DND-41 (cell line): ENCODE results near the gene GRAMD1A.

ENCODE experiments used
- ATAC-seq: fragments of 200-7000 bp; cut with Tn5 transposase; 3 replicates; pipeline ENCODE4 v1.9.1; 2021; ENCODE audit warnings: low read depth; ENCODE audit not compliant: insufficient read depth
- DNase-seq: peaks from one replicate; pipeline ENCODE4 v3.0.0-alpha.2; 2020
- H2AFZ ChIP-seq: 2 replicates; pipeline ENCODE4 v1.6.0; 2012; ENCODE audit warnings: low read depth, low read length
- H3K27ac ChIP-seq: 2 replicates; pipeline ENCODE4 v1.5.1; 2012; ENCODE audit warnings: low read length, inconsistent platforms
- H3K27me3 ChIP-seq: fragments of 200-600 bp; sonication (generic); 2 replicates; pipeline ENCODE4 v1.6.0; 2012; ENCODE audit warnings: low read length, mild to moderate bottlenecking, inconsistent platforms; ENCODE audit not compliant: insufficient read depth, poor library complexity
- H3K36me3 ChIP-seq: 2 replicates; pipeline ENCODE4 v1.5.1; 2012; ENCODE audit warnings: low read length, inconsistent platforms; ENCODE audit not compliant: insufficient read depth
- H3K4me1 ChIP-seq: 2 replicates; pipeline ENCODE4 v1.5.1; 2012; ENCODE audit warnings: mild to moderate bottlenecking, low read length; ENCODE audit not compliant: insufficient read depth
- H3K4me2 ChIP-seq: 2 replicates; pipeline ENCODE4 v1.6.0; 2012; ENCODE audit warnings: mild to moderate bottlenecking, moderate library complexity, low read length, inconsistent platforms; ENCODE audit not compliant: insufficient read depth
- H3K4me3 ChIP-seq, 2 experiments: fragments of 200-600 bp in 1 of 2; shearing (Covaris generic) in 1 of 2; 2 replicates each; pipeline ENCODE4 v1.5.1; 2012 to 2016; ENCODE audit warnings: inconsistent platforms in 2 of 2, low read length in 2 of 2, mild to moderate bottlenecking in 2 of 2, low read depth in 1 of 2, moderate library complexity in 1 of 2
- H3K79me2 ChIP-seq: 2 replicates; pipeline ENCODE4 v1.6.0; 2012; ENCODE audit warnings: low read length, inconsistent platforms; ENCODE audit not compliant: insufficient read depth
- H3K9ac ChIP-seq: 2 replicates; pipeline ENCODE4 v1.6.0; 2012; ENCODE audit warnings: low read depth, mild to moderate bottlenecking, inconsistent platforms, low read length, moderate library complexity
- H3K9me3 ChIP-seq: 2 replicates; pipeline ENCODE4 v1.5.1; 2012; ENCODE audit warnings: low read length, moderate library complexity, mild to moderate bottlenecking, inconsistent platforms; ENCODE audit not compliant: insufficient read depth, severe bottlenecking
- H4K20me1 ChIP-seq: 2 replicates; pipeline ENCODE4 v1.6.0; 2012; ENCODE audit warnings: low read length; ENCODE audit not compliant: insufficient read depth
- EZH2 ChIP-seq: IDR thresholded peaks from 3 replicates; pipeline ENCODE4 v1.6.1; 2012; ENCODE audit warnings: borderline replicate concordance, low read depth, mild to moderate bottlenecking, moderate library complexity, low read length, inconsistent platforms; ENCODE audit not compliant: severe bottlenecking
- TF ChIP-seq, protein P1 (sequence below): IDR thresholded peaks from 2 replicates; pipeline ENCODE4 v1.5.1; 2012; ENCODE audit warnings: borderline replicate concordance, low read length, moderate library complexity, mild to moderate bottlenecking; ENCODE audit not compliant: poor library complexity, severe bottlenecking; ENCODE audit errors: extremely low read depth

The GRAMD1A gene

DNA sequence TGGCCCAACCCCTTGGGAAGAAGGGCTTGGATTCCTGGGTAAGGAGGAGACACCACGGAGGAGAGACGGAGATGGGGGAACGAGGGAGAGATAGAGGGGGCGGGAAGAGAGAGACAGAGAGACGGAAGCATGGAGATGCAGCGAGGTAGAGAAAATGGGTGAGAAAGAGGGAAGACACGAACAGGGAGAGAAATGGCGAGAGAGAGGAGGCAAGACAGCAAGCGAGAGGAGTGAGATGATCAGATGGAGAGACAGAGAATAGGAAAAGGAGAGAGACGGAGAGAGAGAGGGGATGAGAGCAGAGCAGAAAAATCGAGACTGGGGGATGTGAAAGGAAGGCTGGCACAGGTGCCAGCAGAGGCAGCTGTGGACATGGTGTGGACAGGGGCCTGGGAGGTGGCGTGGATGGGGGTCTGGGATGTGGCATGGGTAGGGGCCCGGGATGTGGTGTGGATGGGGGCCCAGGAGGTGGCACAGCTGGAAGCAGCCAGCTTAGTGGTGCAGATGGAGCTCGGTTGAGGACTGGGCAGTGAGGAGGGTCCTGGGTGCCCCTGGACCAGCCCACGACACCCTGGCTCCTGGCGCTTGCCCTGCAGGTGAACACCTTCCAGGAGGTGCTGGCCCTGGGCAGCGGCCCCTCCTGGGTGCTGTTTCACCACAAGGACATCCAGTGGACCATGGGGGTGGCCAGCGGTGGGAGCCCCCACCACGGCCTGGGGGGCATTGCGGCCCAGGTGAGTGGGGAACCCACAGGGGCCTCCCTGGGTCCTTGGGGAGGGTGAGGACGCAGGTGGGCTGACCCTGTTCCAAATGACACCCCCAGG, 75.3 kb downstream of the GRAMD1A start:
- no peaks in the 10 kb centered on the region for H4K20me1 ChIP-seq
- ATAC-seq, result no peak

DNA sequence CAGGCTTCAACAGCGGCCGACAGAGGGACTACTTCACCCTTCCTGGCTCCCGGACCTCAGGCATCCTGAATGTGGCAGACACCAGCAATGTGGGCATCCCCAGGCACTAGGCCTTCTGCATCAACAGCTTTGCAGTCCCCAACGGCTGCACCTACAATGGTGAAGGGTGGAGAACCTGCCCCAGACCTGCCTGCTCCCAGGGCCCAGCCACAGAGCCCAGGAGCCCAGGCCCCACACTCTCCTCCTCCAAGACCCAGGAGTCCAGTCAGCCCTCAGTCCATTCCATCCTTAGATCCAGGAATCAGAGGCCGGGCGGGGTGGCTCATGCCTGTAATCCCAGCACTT, 75.9 kb downstream of the GRAMD1A start:
- Histone ChIP-seq H3K9me3 (no peaks in the 10 kb centered on the region), H3K27me3 (no peaks in the 10 kb centered on the region), H3K9ac (no peak overlapping the region), H3K4me2 (no peak overlapping the region), H3K36me3 (no peaks in the 10 kb centered on the region), H4K20me1 (no peaks in the 10 kb centered on the region), H3K4me1 (no peaks in the 10 kb centered on the region), H3K79me2 (no peaks in the 10 kb centered on the region), H3K4me3 (no peak overlapping the region), H2AFZ (no peak overlapping the region), H3K27ac (no peak overlapping the region)
- no peak for ATAC-seq
- TF ChIP-seq, protein P1, sequence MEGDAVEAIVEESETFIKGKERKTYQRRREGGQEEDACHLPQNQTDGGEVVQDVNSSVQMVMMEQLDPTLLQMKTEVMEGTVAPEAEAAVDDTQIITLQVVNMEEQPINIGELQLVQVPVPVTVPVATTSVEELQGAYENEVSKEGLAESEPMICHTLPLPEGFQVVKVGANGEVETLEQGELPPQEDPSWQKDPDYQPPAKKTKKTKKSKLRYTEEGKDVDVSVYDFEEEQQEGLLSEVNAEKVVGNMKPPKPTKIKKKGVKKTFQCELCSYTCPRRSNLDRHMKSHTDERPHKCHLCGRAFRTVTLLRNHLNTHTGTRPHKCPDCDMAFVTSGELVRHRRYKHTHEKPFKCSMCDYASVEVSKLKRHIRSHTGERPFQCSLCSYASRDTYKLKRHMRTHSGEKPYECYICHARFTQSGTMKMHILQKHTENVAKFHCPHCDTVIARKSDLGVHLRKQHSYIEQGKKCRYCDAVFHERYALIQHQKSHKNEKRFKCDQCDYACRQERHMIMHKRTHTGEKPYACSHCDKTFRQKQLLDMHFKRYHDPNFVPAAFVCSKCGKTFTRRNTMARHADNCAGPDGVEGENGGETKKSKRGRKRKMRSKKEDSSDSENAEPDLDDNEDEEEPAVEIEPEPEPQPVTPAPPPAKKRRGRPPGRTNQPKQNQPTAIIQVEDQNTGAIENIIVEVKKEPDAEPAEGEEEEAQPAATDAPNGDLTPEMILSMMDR, result no peak
- no peak for TF ChIP-seq EZH2
- DNase-seq, result no peak

More for the DNA sequence above, 75.3 kb downstream of the GRAMD1A start:
- Histone ChIP-seq H3K79me2 (no peaks in the 10 kb centered on the region), H3K9me3 (no peaks in the 10 kb centered on the region), H3K9ac (no peak overlapping the region), H3K36me3 (no peaks in the 10 kb centered on the region), H3K27me3 (no peaks in the 10 kb centered on the region), H3K4me3 (no peak overlapping the region), H3K4me2 (no peak overlapping the region), H2AFZ (no peak overlapping the region), H3K4me1 (no peaks in the 10 kb centered on the region), H3K27ac (no peak overlapping the region)
- no peak for DNase-seq
- TF ChIP-seq, protein P1, result no peak
- TF ChIP-seq EZH2, result no peak
